Gastrocnemius medialis (tissue), 4 donors: Measurements from ENCODE around the gene NECAB3.

Experiments used
- POLR2A ChIP-seq, 2 donors: fragments of 450-650 bp; IDR thresholded peaks; one replicate each; pipeline ENCODE4 v1.6.1; 2017; ENCODE audit warnings: antibody characterized with exemption in 2 of 2, mild to moderate bottlenecking in 2 of 2, moderate library complexity in 2 of 2
- TF ChIP-seq, protein P1 (sequence below), 5 experiments: fragments of 450-650 bp in 3 of 5; fragments of 200-600 bp in 2 of 5; sonication (generic) in 2 of 5; IDR thresholded peaks in 4 of 5; conservative IDR thresholded peaks in 1 of 5; 1 replicate in 4 of 5; 2 replicates in 1 of 5; pipeline ENCODE4 v1.5.1; 2016 to 2019; ENCODE audit warnings: antibody characterized with exemption in 5 of 5, mild to moderate bottlenecking in 3 of 5, moderate library complexity in 3 of 5

DNA sequence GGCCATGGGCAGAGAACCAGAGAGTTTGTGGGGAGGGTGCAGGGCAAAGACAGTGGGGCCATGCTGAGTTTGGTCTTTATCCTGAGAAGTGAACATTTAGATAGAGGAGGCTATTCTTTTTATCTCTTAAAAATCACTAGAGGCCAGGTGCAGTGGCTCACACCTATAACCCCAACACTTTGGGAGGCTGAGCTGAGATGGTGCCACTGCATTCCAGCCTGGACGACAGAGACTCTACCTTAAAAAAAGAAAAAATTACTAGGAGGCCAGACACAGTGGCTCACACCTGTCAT is 37.2 kb upstream of the NECAB3 start:
- TF ChIP-seq, protein P1, sequence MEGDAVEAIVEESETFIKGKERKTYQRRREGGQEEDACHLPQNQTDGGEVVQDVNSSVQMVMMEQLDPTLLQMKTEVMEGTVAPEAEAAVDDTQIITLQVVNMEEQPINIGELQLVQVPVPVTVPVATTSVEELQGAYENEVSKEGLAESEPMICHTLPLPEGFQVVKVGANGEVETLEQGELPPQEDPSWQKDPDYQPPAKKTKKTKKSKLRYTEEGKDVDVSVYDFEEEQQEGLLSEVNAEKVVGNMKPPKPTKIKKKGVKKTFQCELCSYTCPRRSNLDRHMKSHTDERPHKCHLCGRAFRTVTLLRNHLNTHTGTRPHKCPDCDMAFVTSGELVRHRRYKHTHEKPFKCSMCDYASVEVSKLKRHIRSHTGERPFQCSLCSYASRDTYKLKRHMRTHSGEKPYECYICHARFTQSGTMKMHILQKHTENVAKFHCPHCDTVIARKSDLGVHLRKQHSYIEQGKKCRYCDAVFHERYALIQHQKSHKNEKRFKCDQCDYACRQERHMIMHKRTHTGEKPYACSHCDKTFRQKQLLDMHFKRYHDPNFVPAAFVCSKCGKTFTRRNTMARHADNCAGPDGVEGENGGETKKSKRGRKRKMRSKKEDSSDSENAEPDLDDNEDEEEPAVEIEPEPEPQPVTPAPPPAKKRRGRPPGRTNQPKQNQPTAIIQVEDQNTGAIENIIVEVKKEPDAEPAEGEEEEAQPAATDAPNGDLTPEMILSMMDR (IDR thresholded peaks at IDR 0.05 in 4 of 5, conservative IDR thresholded peaks at IDR 0.05 in 1 of 5) = no peak
- TF ChIP-seq POLR2A (IDR thresholded peaks at IDR 0.05) = no peak
